Mucosa of descending colon (tissue), 3 donors: ENCODE results near the gene RASAL3. TPM values are rescaled to one million over a fixed set of nuclear protein-coding genes. Genes with fewer than 3 reads are reported as not detected.

Experiments used
- ATAC-seq: fragments of 200-7000 bp; cut with Tn5 transposase; one replicate; pipeline ENCODE4 v1.9.1; 2020; ENCODE audit warnings: mild to moderate bottlenecking, moderate library complexity
- DNase-seq, 3 donors: peaks; one replicate each; pipeline ENCODE4 v3.0.0-alpha.2; 2020
- H3K36me3 ChIP-seq: fragments of 200-600 bp; one replicate; pipeline ENCODE4 v1.8.0; 2021; ENCODE audit warnings: low read depth, mild to moderate bottlenecking
- H3K4me1 ChIP-seq: fragments of 200-600 bp; one replicate; pipeline ENCODE4 v1.8.0; 2021; ENCODE audit warnings: low read depth, mild to moderate bottlenecking
- H3K4me3 ChIP-seq: fragments of 200-600 bp; one replicate; pipeline ENCODE4 v1.8.0; 2021; ENCODE audit warnings: mild to moderate bottlenecking
- H3K9me3 ChIP-seq: fragments of 200-600 bp; one replicate; pipeline ENCODE4 v1.8.0; 2021; ENCODE audit warnings: mild to moderate bottlenecking
- intact Hi-C, 2 donors: fragments of 100-400 bp; cut with DNase I in 1 of 2; cut with micrococcal nuclease in 1 of 2; formaldehyde crosslinking; loops; one replicate each; pipeline versions ENCODE4 v1.11.0 to v1.11.1; 2022; cut with DNase I, micrococcal nuclease
- total RNA-seq, 3 donors: library from RNA; stranded (reverse); fragmentation: NEBNext Ultra II Directional in 2 of 3; extraction: Animal tissue kit (Norgen Biotek cat#: 25700) in 2 of 3; gene quantifications; one replicate each; pipeline versions ENCODE4 v1.2.1 to v1.2.4, GENCODE V29; 2021 to 2023
- TF ChIP-seq, protein P1 (sequence below): fragments of 200-600 bp; IDR thresholded peaks from one replicate; pipeline ENCODE4 v1.8.0; 2022; ENCODE audit warnings: antibody characterized with exemption, mild to moderate bottlenecking
- donor health status: DM: no; HTN: no; CAD: no; lungs with moderate emphysema.
- donor health status: DM: no; HTN: no; CAD: no.
- donor health status: DM: no; HTN: yes; CAD: no.

The RASAL3 gene
- total RNA-seq, 3 donors from 2014 or later: 4.0 to 5.2 (median 5.1) TPM

DNA sequence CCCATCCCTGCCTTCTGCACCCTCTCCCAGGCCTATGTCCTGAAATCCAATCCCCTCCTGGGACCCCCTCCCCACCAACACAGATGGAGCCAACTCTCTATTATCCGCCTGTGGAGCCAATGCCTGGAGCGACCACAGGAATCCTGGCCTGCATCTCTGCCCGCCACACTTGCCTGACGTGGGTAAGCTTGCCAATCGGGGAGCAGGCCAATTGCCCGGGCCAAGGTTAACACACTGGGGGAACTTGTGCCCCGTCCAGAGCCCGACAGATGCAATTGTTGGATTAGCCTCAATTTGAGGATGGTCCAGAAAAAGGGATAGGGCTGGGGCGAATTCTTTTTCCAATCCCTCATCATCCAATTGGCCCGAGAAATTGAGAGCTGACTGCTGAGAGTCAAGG, 20.5 kb downstream of the RASAL3 start:
- no peak for DNase-seq

DNA sequence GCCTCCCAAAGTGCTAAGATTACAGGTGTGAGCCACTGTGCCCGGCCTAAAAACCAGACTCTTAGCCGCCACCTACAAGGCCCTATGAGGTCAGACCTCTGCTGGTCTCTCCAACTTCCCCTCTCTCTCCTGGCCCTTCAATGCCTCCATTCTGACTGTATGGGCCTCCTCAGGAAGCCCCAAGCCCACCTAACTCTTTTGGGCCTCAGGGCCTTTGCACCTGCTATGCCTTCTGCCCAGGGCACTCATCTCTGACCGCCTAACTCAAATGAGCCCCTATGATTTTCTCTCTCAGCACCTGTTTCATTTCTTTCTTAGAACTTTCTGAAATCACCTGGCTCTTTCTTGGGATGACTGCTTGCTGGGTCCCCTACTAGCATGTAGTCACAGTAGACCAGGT, 21.0 kb downstream of the RASAL3 start:
- no peak overlapping the region for H3K4me3 ChIP-seq
- no peaks in the 10 kb centered on the region for H3K9me3 ChIP-seq
- ATAC-seq: no peak
- H3K36me3 ChIP-seq: no peaks in the 10 kb centered on the region
- H3K4me1 ChIP-seq: no peaks in the 10 kb centered on the region
- no peak for DNase-seq
- intact Hi-C loops: no loop called here
- TF ChIP-seq, protein P1, sequence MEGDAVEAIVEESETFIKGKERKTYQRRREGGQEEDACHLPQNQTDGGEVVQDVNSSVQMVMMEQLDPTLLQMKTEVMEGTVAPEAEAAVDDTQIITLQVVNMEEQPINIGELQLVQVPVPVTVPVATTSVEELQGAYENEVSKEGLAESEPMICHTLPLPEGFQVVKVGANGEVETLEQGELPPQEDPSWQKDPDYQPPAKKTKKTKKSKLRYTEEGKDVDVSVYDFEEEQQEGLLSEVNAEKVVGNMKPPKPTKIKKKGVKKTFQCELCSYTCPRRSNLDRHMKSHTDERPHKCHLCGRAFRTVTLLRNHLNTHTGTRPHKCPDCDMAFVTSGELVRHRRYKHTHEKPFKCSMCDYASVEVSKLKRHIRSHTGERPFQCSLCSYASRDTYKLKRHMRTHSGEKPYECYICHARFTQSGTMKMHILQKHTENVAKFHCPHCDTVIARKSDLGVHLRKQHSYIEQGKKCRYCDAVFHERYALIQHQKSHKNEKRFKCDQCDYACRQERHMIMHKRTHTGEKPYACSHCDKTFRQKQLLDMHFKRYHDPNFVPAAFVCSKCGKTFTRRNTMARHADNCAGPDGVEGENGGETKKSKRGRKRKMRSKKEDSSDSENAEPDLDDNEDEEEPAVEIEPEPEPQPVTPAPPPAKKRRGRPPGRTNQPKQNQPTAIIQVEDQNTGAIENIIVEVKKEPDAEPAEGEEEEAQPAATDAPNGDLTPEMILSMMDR: no peak

More for the DNA sequence above, 20.5 kb downstream of the RASAL3 start:
- H3K36me3 ChIP-seq: no peaks in the 10 kb centered on the region
- no peaks in the 10 kb centered on the region for H3K4me1 ChIP-seq
- H3K9me3 ChIP-seq: no peaks in the 10 kb centered on the region
- no peak overlapping the region for H3K4me3 ChIP-seq
- intact Hi-C loops: no loop called here
- TF ChIP-seq, protein P1: no peak
- no peak for ATAC-seq

GRCh38 chr19:15442142-15442920, 22.0 kb downstream of the RASAL3 start:
- Histone ChIP-seq H3K4me3 (no peak overlapping the region), H3K4me1 (no peaks in the 10 kb centered on the region), H3K36me3 (no peaks in the 10 kb centered on the region), H3K9me3 (no peaks in the 10 kb centered on the region)
- TF ChIP-seq, protein P1: no peak
- DNase-seq (no peak), ATAC-seq (no peak)
- intact Hi-C loops: no loop called here

GRCh38 chr19:15441317-15441716, 23.0 kb downstream of the RASAL3 start:
- no peak overlapping the region for H3K4me3 ChIP-seq
- TF ChIP-seq, protein P1: no peak
- DNase-seq: no peak
- H3K4me1 ChIP-seq: no peaks in the 10 kb centered on the region
- no peak for ATAC-seq
- intact Hi-C loops: no loop called here
- H3K9me3 ChIP-seq: no peaks in the 10 kb centered on the region
- no peaks in the 10 kb centered on the region for H3K36me3 ChIP-seq

DNA sequence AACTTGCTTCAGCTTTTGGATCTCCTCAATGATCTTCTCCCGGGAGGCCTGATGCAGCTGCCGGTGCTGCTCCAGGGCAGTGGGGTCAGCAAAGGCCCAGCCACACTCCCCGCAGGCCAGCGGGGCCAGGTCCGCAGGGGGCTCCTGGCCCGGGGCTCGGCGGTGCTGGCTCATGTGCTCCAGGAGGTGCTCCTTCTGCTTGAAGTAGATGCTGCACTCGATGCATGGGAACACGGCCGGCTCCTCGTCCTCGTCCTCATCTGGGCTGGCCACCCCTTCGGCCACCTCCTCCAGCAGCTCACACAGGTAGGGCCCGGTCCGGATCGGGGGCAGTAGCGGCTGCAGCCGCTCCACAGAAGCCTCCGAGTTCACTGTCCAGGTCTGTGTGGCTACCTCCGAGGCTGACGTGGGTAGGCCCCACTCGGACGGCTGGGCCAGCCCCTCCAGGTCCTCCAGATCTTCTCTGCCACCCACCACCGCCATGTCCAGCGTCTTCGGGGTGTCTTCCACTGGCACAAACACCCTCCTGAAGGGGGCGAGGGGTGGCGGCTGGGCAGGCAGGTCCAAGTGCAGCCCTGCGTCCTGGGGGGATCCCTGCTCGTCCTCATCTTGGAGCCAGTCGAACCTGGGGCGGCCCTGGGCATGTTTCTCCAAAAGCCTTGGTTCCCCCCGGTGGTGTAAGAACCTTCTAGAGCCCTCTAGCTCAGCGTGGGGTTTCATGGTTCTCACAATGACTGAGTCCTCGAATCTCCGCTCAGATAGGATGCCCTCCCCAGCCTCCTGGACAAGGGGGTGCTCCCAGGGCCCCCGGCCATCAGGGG, 24.3 kb downstream of the RASAL3 start:
- no peak for ATAC-seq
- no peak overlapping the region for H3K4me3 ChIP-seq
- no peaks in the 10 kb centered on the region for H3K4me1 ChIP-seq
- intact Hi-C loops: no loop called here
- H3K9me3 ChIP-seq: no peaks in the 10 kb centered on the region
- DNase-seq: no peak
- TF ChIP-seq, protein P1: no peak
- no peaks in the 10 kb centered on the region for H3K36me3 ChIP-seq
